ENCODE data around the gene MED20. TPM values are rescaled to one million over a fixed set of nuclear protein-coding genes. Genes with fewer than 3 reads are reported as not detected.

MED20 gene
- total and polyA plus RNA-seq, 2 of the 4 experiments (the other 2 are of a cell fraction): 24.8 to 38.2 TPM

DNA sequence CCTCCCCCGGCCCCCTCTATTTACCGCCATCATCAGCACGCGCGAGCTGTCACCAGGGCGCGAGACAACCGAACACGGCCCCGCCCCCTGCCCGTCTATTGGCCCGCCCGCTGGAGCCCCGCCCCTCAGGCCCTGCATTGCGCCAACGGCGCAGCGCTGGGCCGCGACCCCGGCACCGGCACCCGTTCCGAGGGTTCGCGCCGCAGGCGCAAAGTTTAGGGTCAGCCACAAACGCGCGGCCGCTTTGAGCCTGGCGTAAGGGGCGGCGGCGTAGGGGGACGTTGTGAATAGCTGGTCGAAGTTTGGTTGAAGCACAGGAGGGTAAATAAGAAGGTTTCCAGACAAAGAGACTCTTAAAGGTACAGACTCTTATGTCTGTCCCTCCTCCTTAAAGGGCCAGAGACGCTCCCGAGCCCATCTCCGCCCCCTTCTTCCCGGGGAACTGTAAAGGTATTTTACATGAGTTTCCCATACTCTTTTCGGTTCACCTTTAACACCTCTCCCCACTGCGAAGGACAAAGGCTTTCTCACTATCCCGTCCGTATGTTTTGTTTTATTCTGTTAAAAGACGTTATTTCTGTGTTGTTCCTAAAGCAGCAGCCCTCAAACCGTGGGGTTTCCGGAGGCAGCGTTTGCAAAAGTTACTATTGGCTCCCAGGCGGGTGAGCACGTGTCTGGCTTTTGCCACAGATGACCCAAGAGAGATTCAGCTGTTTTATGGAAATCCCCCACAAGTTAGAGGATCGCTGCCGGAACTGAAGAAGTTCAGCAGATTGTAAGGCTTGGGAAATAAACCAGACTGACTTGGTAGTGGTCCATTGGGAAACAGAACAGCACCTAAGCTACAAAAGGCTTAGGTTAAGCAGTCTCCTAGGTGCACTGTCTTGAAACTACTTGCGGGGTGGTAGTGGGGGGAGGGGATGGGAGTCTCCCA lies 25.4 kb downstream of the MED20 start, which contains the start of gene USP49:
Gene USP49 (minus strand): TSS at position 76 of the 934 bp plus-strand sequence. CDS start 88,392 bp downstream, outside the sequence.
- no peaks in the 10 kb centered on the region; the same call in 1 of the 2 replicates for H4K20me1 ChIP-seq (ENCODE audit: insufficient read depth, low read length)
- H2BK20ac ChIP-seq (ENCODE audit: low read depth, low read length): no peak within 1 kb of the TSS
- peak; percentile 87 for DNase-seq
- H2AFZ ChIP-seq (replicated peaks; ENCODE audit: low read length, poor library complexity): peak within 1 kb of the TSS; percentile 98
- H3K18ac ChIP-seq (ENCODE audit: low read depth, low read length): peak within 1 kb of the TSS; percentile 50; the same call in 1 of the 2 replicates
- intact Hi-C loops (cut with micrococcal nuclease): loop anchor here (1.0 to 2.0 kb wide), 2 partner anchors 49 to 149 kb away; no protein-coding TSS in a partner anchor
- peak within 1 kb of the TSS; percentile 53 to 89; a peak in 3 of 4 replicates for H4K8ac ChIP-seq (ENCODE audit: low read depth in 2 of 2, low read length in 2 of 2)
- H3K27ac ChIP-seq (ENCODE audit: insufficient read depth, low read length): peak within 1 kb of the TSS; percentile 86
- peaks cover 3% of the 10 kb centered on the region; the same call in 1 of the 2 replicates for H3K9me1 ChIP-seq (ENCODE audit: insufficient read depth, low read length)
- H3K9ac ChIP-seq (ENCODE audit: low read depth, low read length): peak within 1 kb of the TSS; percentile 77
- peak within 1 kb of the TSS; percentile 23; the same call in 1 of the 2 replicates for H4K5ac ChIP-seq (ENCODE audit: low read depth, low read length)
- peak within 1 kb of the TSS; percentile 57 for H3K56ac ChIP-seq (ENCODE audit: extremely low read depth, insufficient read depth, low read length)
- dilution Hi-C loops (cut with HindIII; ENCODE audit: low sequenced_read_pairs, unreplicated experiment): no loop called here
- H2BK120ac ChIP-seq (ENCODE audit: low read depth, low read length): peak within 1 kb of the TSS; percentile 70; the same call in 1 of the 2 replicates
- H2BK15ac ChIP-seq (ENCODE audit: low read depth, low read length): peak within 1 kb of the TSS; percentile 70; the same call in 1 of the 3 replicates
- TF ChIP-seq, protein P1, sequence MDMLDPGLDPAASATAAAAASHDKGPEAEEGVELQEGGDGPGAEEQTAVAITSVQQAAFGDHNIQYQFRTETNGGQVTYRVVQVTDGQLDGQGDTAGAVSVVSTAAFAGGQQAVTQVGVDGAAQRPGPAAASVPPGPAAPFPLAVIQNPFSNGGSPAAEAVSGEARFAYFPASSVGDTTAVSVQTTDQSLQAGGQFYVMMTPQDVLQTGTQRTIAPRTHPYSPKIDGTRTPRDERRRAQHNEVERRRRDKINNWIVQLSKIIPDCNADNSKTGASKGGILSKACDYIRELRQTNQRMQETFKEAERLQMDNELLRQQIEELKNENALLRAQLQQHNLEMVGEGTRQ (IDR thresholded peaks at IDR 0.05; ENCODE audit: low read depth, low read length): peak; percentile 84
- peak; percentile 70; the same call in 1 of the 2 replicates for TF ChIP-seq MXI1 (IDR thresholded peaks at IDR 0.05; ENCODE audit: borderline replicate concordance, low read depth, low read length)
- TF ChIP-seq CHD1 (IDR thresholded peaks at IDR 0.05; ENCODE audit: low read depth, low read length): no peak
- TF ChIP-seq, protein P2, sequence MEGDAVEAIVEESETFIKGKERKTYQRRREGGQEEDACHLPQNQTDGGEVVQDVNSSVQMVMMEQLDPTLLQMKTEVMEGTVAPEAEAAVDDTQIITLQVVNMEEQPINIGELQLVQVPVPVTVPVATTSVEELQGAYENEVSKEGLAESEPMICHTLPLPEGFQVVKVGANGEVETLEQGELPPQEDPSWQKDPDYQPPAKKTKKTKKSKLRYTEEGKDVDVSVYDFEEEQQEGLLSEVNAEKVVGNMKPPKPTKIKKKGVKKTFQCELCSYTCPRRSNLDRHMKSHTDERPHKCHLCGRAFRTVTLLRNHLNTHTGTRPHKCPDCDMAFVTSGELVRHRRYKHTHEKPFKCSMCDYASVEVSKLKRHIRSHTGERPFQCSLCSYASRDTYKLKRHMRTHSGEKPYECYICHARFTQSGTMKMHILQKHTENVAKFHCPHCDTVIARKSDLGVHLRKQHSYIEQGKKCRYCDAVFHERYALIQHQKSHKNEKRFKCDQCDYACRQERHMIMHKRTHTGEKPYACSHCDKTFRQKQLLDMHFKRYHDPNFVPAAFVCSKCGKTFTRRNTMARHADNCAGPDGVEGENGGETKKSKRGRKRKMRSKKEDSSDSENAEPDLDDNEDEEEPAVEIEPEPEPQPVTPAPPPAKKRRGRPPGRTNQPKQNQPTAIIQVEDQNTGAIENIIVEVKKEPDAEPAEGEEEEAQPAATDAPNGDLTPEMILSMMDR (conservative IDR thresholded peaks at IDR 0.05; ENCODE audit: low read depth, low read length): 0 out of 2 replicates have a peak, but pooled peaks have one; percentile 8
- peak; percentile 72 for TF ChIP-seq POLR2A (IDR thresholded peaks at IDR 0.05; ENCODE audit: low read depth, low read length)
- peak; percentile 88 for TF ChIP-seq BHLHE40 (IDR thresholded peaks at IDR 0.05; ENCODE audit: low read depth, low read length)
- peak; percentile 42; the same call in 1 of the 2 replicates for TF ChIP-seq MAZ (IDR thresholded peaks at IDR 0.05; ENCODE audit: borderline replicate concordance, low read depth, low read length)
- TF ChIP-seq CEBPB (IDR thresholded peaks at IDR 0.05; ENCODE audit: low read depth, low read length): peak; percentile 58
- no peak for TF ChIP-seq RCOR1 (IDR thresholded peaks at IDR 0.05; ENCODE audit: insufficient replicate concordance, low read length)
- H2AK9ac ChIP-seq (replicated peaks; ENCODE audit: low read depth, low read length, poor library complexity): peak within 1 kb of the TSS; percentile 94
- peak within 1 kb of the TSS; percentile 91 for H3K4me3 ChIP-seq (ENCODE audit: insufficient read depth, low read depth, low read length)
- in situ Hi-C loops (cut with MboI; ENCODE audit: low sequenced_read_pairs): no loop called here
- no TSS peak for BruUV-seq (replicated peaks)
- H3K4ac ChIP-seq (ENCODE audit: low read depth, low read length): peak within 1 kb of the TSS; percentile 70
- peak within 1 kb of the TSS; percentile 86 for H3K4me2 ChIP-seq (ENCODE audit: low read depth, low read length)
- peak within 1 kb of the TSS; percentile 36; the same call in 1 of the 2 replicates for H3K14ac ChIP-seq (replicated peaks; ENCODE audit: low read depth, low read length)
- H3K27me3 ChIP-seq (ENCODE audit: control insufficient read depth, insufficient read depth, low read length): no peaks in the 10 kb centered on the region
- peaks cover 7 to 17% of the 10 kb centered on the region in 2 experiments; a peak in 3 of 4 replicates for H3K79me1 ChIP-seq (ENCODE audit: low read depth in 1 of 2, low read length in 2 of 2)
- peak within 1 kb of the TSS; percentile 67 for H2AK5ac ChIP-seq (ENCODE audit: low read depth, low read length)
- 5% methylated on average over 8 of the region's 55 CpGs; no CpG with 5 or more reads in 1 of the 2 experiments for WGBS, 2 experiments (ENCODE audit: extremely low coverage in 2 of 2, insufficient read length in 1 of 2)
- ChIA-PET CTCF (interaction anchor here (0.6 to 1.0 kb wide), 3 partner anchors 46 to 172 kb away, joined by 3 to 4 read pairs (median 3); partner anchors contain the start of genes CCND3 and TOMM6), POLR2A (ENCODE audit: unreplicated experiment) (interaction anchor here (0.6 kb wide), 1 partner anchor 80 kb away, joined by 4 read pairs; no protein-coding TSS in a partner anchor)
- ATAC-seq (ENCODE audit: low read depth): peak; percentile 98
- H3K36me3 ChIP-seq (ENCODE audit: control insufficient read depth, insufficient read depth, low read length): peaks cover 2% of the 10 kb centered on the region
- H4K91ac ChIP-seq (ENCODE audit: insufficient read depth, low read depth, low read length): no peak within 1 kb of the TSS; the same call in 1 of the 2 replicates
- no peaks in the 10 kb centered on the region for H3K9me3 ChIP-seq (ENCODE audit: control insufficient read depth, insufficient read depth, low read length)
- H3K4me1 ChIP-seq (ENCODE audit: control insufficient read depth, insufficient read depth, low read length): peaks cover 2% of the 10 kb centered on the region; the same call in 1 of the 2 replicates
- H2BK5ac ChIP-seq (ENCODE audit: low read depth, low read length, poor library complexity, severe bottlenecking): peak within 1 kb of the TSS; percentile 83
- H3K23ac ChIP-seq (ENCODE audit: low read depth, low read length): peak within 1 kb of the TSS; percentile 90
